ENCODE measurements around the gene CDYL. TPM values are rescaled to one million over a fixed set of nuclear protein-coding genes. Genes with fewer than 3 reads are reported as not detected.
"Not testable (repeated sequence)": the region's sequence is repeated elsewhere in the genome, so short reads cannot be mapped to it uniquely, and the experiment has no call there.

Gene CDYL
- polyA plus RNA-seq, 3 donors from 2014 or later, result 4.0 to 19.9 (median 13.4) TPM

DNA sequence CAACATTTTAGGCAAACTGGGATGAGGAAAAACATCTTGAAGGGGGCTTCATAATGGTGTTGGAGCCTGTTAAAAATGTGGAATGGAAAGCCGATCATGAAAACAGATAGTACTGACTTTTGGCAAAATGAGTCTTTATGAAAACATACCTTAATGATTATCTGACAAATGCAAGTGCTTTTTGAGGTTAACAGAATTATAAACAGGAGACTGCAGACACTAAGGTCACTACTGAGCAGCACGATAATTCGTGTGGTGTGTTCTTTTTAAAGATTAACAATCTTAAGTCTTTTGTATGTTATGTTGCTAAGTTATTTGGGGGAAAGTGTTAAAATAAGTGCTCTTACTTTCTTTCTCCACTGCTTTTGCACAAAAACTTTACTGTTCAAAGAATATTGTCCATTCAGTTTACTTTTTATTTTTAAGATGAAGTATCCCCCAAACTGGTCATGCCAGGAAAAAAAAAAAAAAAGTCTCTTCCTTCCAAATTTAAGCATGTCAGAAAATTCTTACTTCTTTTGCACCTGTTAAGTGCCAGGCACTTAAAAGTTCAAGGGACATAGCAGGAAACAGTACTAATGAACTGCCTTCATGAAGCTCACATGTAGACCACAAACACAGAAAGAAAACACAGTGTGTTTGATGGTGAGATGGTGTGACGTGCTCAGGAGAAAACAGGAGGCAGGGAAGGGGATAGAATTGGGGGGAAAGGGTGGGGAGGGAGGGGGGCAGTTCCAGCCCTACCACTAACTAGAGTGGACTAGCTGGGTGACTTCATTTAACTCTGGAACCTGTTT, 73.2 kb downstream of the CDYL start:
- H3K36me3 Mint-ChIP-seq, result peaks cover 2% of the 10 kb centered on the region in 3 donors
- no peaks in the 10 kb centered on the region for H3K27me3 Mint-ChIP-seq (ENCODE audit: low read depth in 3 of 3)
- H3K4me3 Mint-ChIP-seq, result peak overlapping the region in 3 of 5 donors; percentile 0 to 11 (median 4)
- peak in 1 of 3 donors; percentile 8 for DNase-seq
- H3K27ac Mint-ChIP-seq, result peak overlapping the region; percentile 7 to 73 (median 45)
- peaks cover 74 to 100% of the 10 kb centered on the region in 2 donors for H3K4me1 Mint-ChIP-seq
- H3K9me3 Mint-ChIP-seq, result peaks cover under 1 to 2% (median 2%) of the 10 kb centered on the region in 6 donors

DNA sequence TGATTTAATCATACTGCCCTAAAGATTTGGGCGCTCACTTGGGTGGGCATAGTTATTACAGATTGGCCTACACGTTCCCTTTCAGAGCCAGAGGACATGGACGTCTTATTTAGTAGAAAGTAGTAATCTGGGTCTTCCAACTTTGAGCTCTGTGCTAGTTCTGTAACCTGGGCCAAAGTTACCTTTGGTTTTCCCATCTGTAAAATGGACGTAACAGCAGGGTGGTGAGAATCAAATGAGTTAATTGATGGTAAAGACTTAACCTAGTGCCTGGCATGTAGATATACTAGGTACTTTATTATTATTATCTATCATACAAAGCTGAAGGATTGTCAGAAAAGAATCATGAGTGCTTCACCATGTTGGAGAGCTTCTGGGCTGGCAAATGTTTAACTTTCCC, 74.8 kb downstream of the CDYL start:
- Mint-ChIP-seq H3K9me3 (no peaks in the 10 kb centered on the region), H3K27ac (no peak overlapping the region), H3K27me3 (ENCODE audit: low read depth in 3 of 3) (no peaks in the 10 kb centered on the region), H3K4me3 (no peak overlapping the region), H3K4me1 (peaks cover 77 to 100% of the 10 kb centered on the region in 2 donors), H3K36me3 (no peaks in the 10 kb centered on the region)
- DNase-seq, result no peak

DNA sequence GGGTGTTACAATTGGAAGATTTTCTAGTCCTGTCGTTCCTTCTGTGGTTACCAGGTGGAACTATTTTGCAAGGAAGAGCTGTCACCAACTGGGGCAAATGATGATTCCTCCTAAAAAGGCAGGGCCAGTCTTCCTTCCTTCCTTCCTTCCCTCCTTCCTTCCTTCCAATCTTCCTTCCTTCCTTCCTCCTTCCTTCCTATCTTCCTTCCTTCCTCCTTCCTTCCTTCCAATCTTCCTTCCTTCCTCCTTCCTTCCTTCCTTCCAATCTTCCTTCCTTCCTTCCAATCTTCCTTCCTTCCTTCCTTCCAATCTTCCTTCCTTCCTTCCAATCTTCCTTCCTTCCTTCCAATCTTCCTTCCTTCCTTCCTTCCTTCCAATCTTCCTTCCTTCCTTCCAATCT, 76.0 kb downstream of the CDYL start:
- H3K4me1 Mint-ChIP-seq, result peaks cover 78 to 100% of the 10 kb centered on the region in 2 donors
- peak overlapping the region in 4 of 6 donors; percentile 8 to 87 (median 53) for H3K27ac Mint-ChIP-seq
- H3K36me3 Mint-ChIP-seq; DNase-seq; H3K9me3 Mint-ChIP-seq; H3K27me3 Mint-ChIP-seq (ENCODE audit: low read depth in 3 of 3): not testable (repeated sequence)
- H3K4me3 Mint-ChIP-seq, result peak overlapping the region in 1 of 5 donors; percentile 15

DNA sequence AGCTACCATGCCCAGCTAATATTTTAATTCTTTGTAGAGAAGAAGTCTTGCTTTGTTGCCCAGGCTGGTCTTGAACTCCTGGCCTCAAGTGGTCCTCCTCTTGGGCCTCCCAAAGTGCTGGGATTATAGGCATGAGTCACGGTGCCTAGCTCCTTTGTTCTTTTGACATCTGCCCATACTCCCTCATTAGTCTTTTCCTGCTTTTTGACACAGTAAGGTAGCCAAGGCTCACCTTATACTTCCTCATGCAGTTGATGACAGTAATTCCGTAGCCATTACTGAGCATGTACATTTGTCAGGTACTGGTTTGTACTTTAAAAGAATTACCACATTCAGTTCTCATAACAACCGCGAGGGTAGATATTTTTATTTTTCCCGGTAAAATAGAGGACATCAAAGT, 76.7 kb downstream of the CDYL start:
- peaks cover 80 to 100% of the 10 kb centered on the region in 2 donors for H3K4me1 Mint-ChIP-seq
- peak overlapping the region in 1 of 6 donors; percentile 9 for H3K27ac Mint-ChIP-seq
- no peak overlapping the region for H3K4me3 Mint-ChIP-seq
- no peaks in the 10 kb centered on the region for H3K9me3 Mint-ChIP-seq
- no peaks in the 10 kb centered on the region for H3K27me3 Mint-ChIP-seq (ENCODE audit: low read depth in 3 of 3)
- no peak for DNase-seq
- no peaks in the 10 kb centered on the region for H3K36me3 Mint-ChIP-seq

DNA sequence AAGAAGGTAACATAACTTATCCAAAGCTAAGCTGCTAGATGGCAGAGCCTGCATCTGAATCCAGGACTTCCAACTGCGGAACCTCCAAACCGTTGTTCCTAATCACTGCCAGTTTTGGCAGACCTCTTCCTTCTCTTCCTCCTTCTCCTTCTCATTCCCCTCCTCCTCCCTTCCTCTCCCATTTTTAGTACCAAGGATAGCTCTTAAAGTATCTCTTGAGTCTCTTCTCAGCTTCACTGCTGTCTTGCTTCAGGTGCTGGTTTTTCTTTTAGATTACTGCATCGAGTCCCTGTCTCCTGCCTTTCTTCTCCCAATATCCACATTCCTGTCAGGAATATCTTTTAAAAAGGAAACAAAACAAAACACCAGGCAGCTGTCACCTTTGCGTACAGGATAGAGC, 77.1 kb downstream of the CDYL start:
- no peak for DNase-seq
- Mint-ChIP-seq H3K36me3 (no peaks in the 10 kb centered on the region), H3K27me3 (ENCODE audit: low read depth in 3 of 3) (no peaks in the 10 kb centered on the region), H3K27ac (peak overlapping the region in 1 of 6 donors; percentile 9), H3K4me1 (peaks cover 80 to 100% of the 10 kb centered on the region in 2 donors), H3K4me3 (no peak overlapping the region), H3K9me3 (no peaks in the 10 kb centered on the region)

DNA sequence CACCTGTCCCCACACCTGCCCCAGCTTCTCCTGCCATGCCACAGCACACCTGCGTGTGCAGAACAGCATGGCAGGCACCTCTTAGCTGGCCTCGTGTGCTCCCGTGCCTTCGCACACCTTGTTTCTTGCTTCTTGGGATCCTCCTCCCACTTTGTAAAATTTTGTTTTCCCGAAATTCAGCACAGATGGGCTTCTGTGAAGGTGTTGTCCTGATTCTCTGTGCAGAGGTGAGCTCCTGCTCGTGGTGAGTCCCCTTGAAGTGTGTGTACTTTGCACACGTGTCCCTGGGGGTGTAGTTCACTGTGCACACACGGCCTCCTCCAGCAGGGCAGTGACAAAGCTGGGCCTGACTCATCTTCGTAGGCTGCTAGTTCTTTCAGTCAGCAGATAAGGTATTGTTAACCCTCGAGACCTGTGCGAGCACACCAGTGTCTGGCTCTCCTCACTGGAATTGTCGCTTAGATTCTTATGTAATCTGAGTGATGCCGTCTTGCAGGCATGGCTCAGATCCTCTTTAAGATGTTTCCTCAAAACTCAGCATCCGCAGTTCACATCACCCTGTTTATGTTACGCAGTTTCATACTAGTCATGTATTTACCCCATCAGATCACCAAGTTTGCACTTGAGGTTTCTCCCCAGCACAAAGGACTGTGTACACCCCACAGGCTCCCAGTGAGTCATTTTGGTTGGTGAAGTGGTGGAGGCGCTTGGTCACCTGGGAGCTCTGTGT, 77.7 kb downstream of the CDYL start:
- no peaks in the 10 kb centered on the region for H3K36me3 Mint-ChIP-seq
- H3K27ac Mint-ChIP-seq, result peak overlapping the region in 1 of 6 donors; percentile 11
- H3K4me1 Mint-ChIP-seq, result peaks cover 81 to 100% of the 10 kb centered on the region in 2 donors
- H3K9me3 Mint-ChIP-seq, result no peaks in the 10 kb centered on the region
- no peaks in the 10 kb centered on the region for H3K27me3 Mint-ChIP-seq (ENCODE audit: low read depth in 3 of 3)
- no peak for DNase-seq
- peak overlapping the region in 1 of 5 donors; percentile 15 for H3K4me3 Mint-ChIP-seq

DNA sequence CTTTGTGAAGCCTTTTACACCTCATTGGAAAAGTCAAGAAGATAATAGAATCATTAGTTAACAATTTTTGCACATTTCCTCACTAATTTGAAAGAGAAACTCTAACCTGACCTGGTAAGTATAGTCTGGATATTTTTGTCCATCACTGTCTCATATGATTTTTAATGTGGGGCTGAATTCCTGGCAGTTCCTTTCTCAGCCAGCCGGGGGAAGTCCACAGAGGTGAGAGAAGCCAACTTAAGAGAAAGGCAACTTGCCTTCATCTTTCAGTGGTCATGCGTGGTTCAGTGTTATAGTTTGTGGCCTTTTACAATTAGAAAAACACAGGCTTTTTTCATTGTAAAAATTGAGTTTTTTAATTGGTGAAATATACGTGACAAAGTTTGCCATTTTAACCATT, 80.6 kb downstream of the CDYL start:
- Mint-ChIP-seq H3K9me3 (no peaks in the 10 kb centered on the region), H3K27ac (peak overlapping the region in 2 of 6 donors; percentile 26 to 60), H3K4me1 (peaks cover 79 to 92% of the 10 kb centered on the region in 2 donors), H3K4me3 (no peak overlapping the region), H3K27me3 (ENCODE audit: low read depth in 3 of 3) (peaks cover 0 to under 1% (median 0%) of the 10 kb centered on the region in 3 donors), H3K36me3 (no peaks in the 10 kb centered on the region)
- no peak for DNase-seq

DNA sequence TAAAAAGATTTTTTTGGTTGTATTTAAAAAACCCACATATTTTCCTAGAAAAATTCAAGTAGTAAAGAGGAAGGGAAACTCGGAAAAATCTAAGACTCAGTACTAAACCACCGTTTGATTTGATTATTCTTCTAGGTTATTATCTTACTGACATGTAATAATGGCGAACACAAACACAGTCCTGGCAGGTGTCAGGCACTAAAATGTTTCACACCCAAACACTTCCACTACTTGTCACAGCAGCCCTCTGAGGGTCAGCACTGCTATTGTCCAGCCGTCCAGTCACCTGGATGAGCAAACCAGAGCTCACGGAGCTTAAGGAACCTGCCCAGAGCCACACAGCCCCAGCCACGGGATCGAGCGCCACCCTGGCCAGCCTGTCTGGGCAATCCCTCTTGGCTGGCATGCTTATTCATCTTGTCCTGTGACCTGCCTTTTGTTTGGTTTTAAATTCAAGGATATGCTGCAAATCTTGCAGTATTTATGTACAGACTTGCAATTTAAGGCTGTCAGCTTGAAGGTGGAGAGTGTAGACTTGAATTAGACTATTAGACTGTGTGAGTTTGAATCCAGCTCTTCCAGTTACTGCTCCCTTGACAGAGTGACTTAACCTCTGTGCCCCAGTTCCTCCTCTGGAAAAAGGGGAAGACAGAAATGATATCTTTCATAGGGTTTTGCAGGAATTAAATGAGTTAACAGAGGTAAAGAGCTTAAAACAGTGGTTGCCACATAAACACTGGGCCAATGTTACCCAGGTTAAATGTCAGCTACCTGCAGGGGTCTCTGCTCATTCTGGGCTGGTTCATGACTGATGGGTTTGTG, 82.2 kb downstream of the CDYL start:
- no peak for DNase-seq
- Mint-ChIP-seq H3K27ac (peak overlapping the region in 3 of 6 donors; percentile 2 to 50 (median 2)), H3K4me3 (no peak overlapping the region), H3K36me3 (no peaks in the 10 kb centered on the region), H3K27me3 (ENCODE audit: low read depth in 3 of 3) (peaks cover 0 to 3% (median 0%) of the 10 kb centered on the region in 3 donors), H3K9me3 (no peaks in the 10 kb centered on the region), H3K4me1 (peaks cover 69 to 88% of the 10 kb centered on the region in 2 donors)

DNA sequence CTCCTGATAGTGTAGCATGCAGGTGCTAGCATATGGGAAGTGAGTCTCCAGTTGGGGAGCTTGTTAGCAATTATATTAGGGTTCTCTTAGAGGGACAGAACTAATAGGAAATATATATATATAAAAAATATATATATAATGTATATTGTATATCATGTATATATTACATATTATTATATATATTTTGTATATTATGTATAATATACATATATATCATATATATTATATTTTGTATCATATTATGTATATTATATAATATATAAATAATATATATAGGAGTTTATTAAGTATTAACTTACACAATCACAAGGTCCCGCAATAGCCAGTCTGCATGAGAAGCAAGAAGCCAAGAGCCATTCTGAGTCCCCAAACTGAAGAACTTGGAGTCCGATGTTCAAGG, 84.2 kb downstream of the CDYL start:
- Mint-ChIP-seq H3K36me3 (peaks cover 0 to 16% (median 8%) of the 10 kb centered on the region in 3 donors), H3K4me1 (peaks cover 59 to 88% of the 10 kb centered on the region in 2 donors), H3K27ac (no peak overlapping the region), H3K4me3 (no peak overlapping the region), H3K9me3 (peaks cover 0 to 10% (median 2%) of the 10 kb centered on the region in 6 donors), H3K27me3 (ENCODE audit: low read depth in 3 of 3) (peaks cover 0 to 3% (median 0%) of the 10 kb centered on the region in 3 donors)
- DNase-seq, result no peak

DNA sequence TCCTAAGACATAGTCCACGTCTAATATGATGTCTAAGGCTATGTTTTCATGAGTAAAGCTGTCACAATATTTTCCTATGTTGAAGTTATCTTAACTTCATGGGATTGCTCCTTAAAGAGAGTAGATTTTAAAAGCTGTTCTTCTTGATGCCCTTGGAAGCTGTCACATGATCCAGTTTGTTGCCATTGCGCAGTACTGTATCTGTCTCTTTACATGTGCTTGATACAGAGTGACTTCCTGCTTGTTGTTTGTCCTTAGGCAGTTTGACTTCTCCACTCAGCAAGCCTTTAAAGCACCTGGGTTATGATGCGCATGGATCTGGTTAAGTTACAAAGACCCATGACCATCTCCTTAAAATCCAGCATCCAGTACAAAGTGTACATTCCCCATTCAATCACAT, 85.4 kb downstream of the CDYL start:
- peaks cover 0 to 11% (median 2%) of the 10 kb centered on the region in 6 donors for H3K9me3 Mint-ChIP-seq

DNA sequence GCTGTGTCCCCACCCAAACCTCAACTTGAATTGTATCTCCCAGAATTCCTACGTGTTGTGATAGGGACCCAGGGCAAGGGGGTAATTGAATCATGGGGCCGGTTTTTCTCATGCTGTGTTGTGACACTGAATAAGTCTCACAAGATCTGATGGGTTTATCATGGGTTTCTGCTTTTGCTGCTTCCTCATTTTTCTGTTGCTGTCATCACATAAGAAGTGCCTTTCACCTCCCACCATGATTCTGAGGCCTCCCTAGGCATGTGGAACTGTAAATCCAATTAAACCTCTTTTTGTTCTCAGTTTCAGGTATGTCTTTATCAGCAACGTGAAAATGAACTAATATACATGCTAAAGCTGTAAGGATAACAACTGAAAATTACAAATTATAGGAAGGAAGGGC, 88.3 kb downstream of the CDYL start:
- DNase-seq, result no peak
- H3K9me3 Mint-ChIP-seq, result peaks cover 0 to 18% (median 4%) of the 10 kb centered on the region in 6 donors
- no peak overlapping the region for H3K4me3 Mint-ChIP-seq
- H3K27me3 Mint-ChIP-seq (ENCODE audit: low read depth in 3 of 3), result peaks cover 0 to 3% (median 0%) of the 10 kb centered on the region in 3 donors
- H3K4me1 Mint-ChIP-seq, result peaks cover 34 to 70% of the 10 kb centered on the region in 2 donors
- peaks cover 4 to 27% (median 8%) of the 10 kb centered on the region in 3 donors for H3K36me3 Mint-ChIP-seq
- peak overlapping the region in 2 of 6 donors; percentile 36 to 45 for H3K27ac Mint-ChIP-seq

More for the DNA sequence above, 85.4 kb downstream of the CDYL start:
- H3K4me3 Mint-ChIP-seq, result no peak overlapping the region
- peaks cover 1 to 17% (median 8%) of the 10 kb centered on the region in 3 donors for H3K36me3 Mint-ChIP-seq
- no peak for DNase-seq
- H3K4me1 Mint-ChIP-seq, result peaks cover 54 to 79% of the 10 kb centered on the region in 2 donors
- H3K27me3 Mint-ChIP-seq (ENCODE audit: low read depth in 3 of 3), result peaks cover 0 to 3% (median 0%) of the 10 kb centered on the region in 3 donors
- peak overlapping the region in 3 of 6 donors; percentile 6 to 29 (median 12) for H3K27ac Mint-ChIP-seq

DNA sequence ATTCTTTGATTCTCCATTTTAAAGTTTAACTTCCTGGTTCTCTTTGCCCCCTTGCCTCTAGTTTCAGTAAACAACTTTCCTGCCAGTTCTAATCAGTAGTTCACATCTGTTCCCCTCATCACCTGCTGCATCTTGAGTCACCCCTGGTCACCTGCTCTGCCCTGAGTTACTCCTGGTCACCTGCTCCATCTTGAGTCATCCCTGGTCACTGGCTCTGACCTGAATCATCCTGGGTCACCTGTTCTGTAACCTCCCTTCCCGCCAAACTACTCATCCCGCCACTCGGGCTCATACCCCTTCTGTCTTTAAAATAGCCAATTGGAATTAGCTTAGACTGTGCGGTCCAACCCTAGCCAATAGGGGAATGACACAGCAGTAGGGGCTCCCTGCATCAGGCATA, 88.8 kb downstream of the CDYL start:
- not testable (repeated sequence) for DNase-seq; H3K27me3 Mint-ChIP-seq (ENCODE audit: low read depth in 3 of 3); H3K4me3 Mint-ChIP-seq
- H3K4me1 Mint-ChIP-seq, result peaks cover 33 to 73% of the 10 kb centered on the region in 2 donors
- peaks cover 0 to 18% (median 4%) of the 10 kb centered on the region in 6 donors for H3K9me3 Mint-ChIP-seq
- peak overlapping the region in 3 of 6 donors; percentile 30 to 45 (median 36) for H3K27ac Mint-ChIP-seq
- peaks cover 4 to 27% (median 8%) of the 10 kb centered on the region in 3 donors for H3K36me3 Mint-ChIP-seq

DNA sequence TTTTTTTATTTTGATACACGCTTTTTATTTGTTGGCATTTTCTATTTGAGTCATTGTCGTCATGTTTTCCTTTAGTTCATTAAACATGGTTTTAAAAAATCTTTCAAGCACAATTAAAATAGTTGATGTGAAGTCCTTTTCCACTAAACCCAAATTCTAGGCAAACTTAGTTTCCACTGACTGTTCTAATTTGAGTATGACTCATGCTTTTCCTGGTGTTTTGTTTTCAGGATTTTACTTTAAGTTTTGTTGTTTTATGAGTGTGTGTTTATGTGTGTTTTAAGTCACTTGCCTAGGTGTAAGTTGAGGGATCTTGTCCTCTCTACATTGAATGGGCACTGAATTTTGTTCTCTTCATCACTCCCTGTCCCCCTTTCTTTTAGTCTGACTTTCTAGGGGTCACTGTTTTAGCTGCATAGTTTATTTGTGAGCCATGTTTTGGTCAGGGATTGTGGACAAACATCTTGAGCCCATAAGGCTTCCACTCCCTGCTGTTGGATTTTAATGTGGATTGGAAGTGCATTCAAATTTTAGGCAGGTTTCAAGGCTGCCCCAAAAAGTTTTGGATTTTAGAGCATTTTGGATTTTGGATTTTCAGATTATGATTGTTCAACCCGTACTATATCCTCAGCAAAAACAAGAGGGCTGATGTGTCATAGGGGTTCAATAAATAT, 94.8 kb downstream of the CDYL start:
- Mint-ChIP-seq H3K4me1 (peaks cover 60 to 84% of the 10 kb centered on the region in 2 donors), H3K27me3 (ENCODE audit: low read depth in 3 of 3) (no peaks in the 10 kb centered on the region), H3K36me3 (peaks cover 0 to 10% (median 4%) of the 10 kb centered on the region in 3 donors), H3K9me3 (peaks cover 0 to 14% (median 2%) of the 10 kb centered on the region in 6 donors), H3K4me3 (no peak overlapping the region), H3K27ac (peak overlapping the region in 1 of 6 donors; percentile 4)
- no peak for DNase-seq

All from immature natural killer cell (primary cell).